OCI-LY3 (cell line): ENCODE results near the gene EPHB1.
"Not testable (repeated sequence)": the region's sequence is repeated elsewhere in the genome, so short reads cannot be mapped to it uniquely, and the experiment has no call there.

Experiments used
- H2AFZ ChIP-seq: fragments of 200-600, 300-600 bp; shearing (Covaris generic); 2 replicates; pipeline ENCODE4 v1.6.0; 2014; ENCODE audit warnings: antibody characterized with exemption, low read depth, low read length
- H3K27ac ChIP-seq: fragments of 200-600, 300-600 bp; sonication (generic); 2 replicates; pipeline ENCODE4 v1.5.1; 2014; ENCODE audit warnings: mild to moderate bottlenecking, low read length, moderate library complexity, mixed read lengths
- H3K27me3 ChIP-seq: fragments of 200-600, 300-600 bp; sonication (generic); 2 replicates; pipeline ENCODE4 v1.6.1; 2014; ENCODE audit warnings: low read depth, low read length, mixed read lengths
- H3K36me3 ChIP-seq: fragments of 200-600, 300-600 bp; sonication (generic); replicated peaks from 2 replicates; pipeline ENCODE3; 2014; ENCODE audit warnings: low read depth, low read length, mixed read lengths
- H3K4me1 ChIP-seq: fragments of 300-600, 200-600 bp; sonication (generic); 2 replicates; pipeline ENCODE4 v1.6.1; 2014; ENCODE audit warnings: low read length, mixed read lengths
- H3K4me2 ChIP-seq: fragments of 200-600, 300-600 bp; sonication (generic); 2 replicates; pipeline ENCODE4 v1.6.1; 2014; ENCODE audit warnings: low read length, mixed read lengths
- H3K4me3 ChIP-seq: fragments of 300-600, 200-600 bp; sonication (generic); 2 replicates; pipeline ENCODE4 v1.5.1; 2014; ENCODE audit warnings: antibody characterized with exemption, mild to moderate bottlenecking, low read length, moderate library complexity
- H3K79me2 ChIP-seq: fragments of 300-600, 200-600 bp; shearing (Covaris generic); 2 replicates; pipeline ENCODE4 v1.6.1; 2014; ENCODE audit warnings: mild to moderate bottlenecking, low read length, mixed read lengths
- H3K9ac ChIP-seq: fragments of 300-600, 200-600 bp; shearing (Covaris generic); 2 replicates; pipeline ENCODE4 v1.6.0; 2014; ENCODE audit warnings: mild to moderate bottlenecking, low read length, moderate library complexity
- H3K9me3 ChIP-seq: fragments of 200-600, 300-600 bp; shearing (Covaris generic); 2 replicates; pipeline ENCODE4 v1.6.1; 2014; ENCODE audit warnings: low read length, mixed read lengths; ENCODE audit not compliant: insufficient read depth
- H4K20me1 ChIP-seq: fragments of 200-600, 300-600 bp; sonication (generic); 2 replicates; pipeline ENCODE4 v1.6.1; 2016; ENCODE audit warnings: low read length, mixed read lengths; ENCODE audit not compliant: insufficient read depth
- EZH2phosphoT487 ChIP-seq: fragments of 200-600 bp; shearing (Covaris generic); IDR thresholded peaks from 2 replicates; pipeline ENCODE4 v1.6.1; 2018; ENCODE audit warnings: antibody characterized with exemption, mixed run types, low read depth
- TF ChIP-seq, protein P1 (sequence below): fragments of 200-600, 300-600 bp; sonication (generic); IDR thresholded peaks from 2 replicates; pipeline ENCODE4 v1.5.1; 2014; ENCODE audit warnings: antibody characterized with exemption, low read length, low read depth

The EPHB1 gene

GRCh38 chr3:135020181-135020580, 225.1 kb downstream of the EPHB1 start:
- H3K4me3 ChIP-seq: no peak overlapping the region
- peaks cover 88% of the 10 kb centered on the region for H4K20me1 ChIP-seq
- H3K9ac ChIP-seq: no peak overlapping the region
- no peak overlapping the region for H3K27ac ChIP-seq
- H3K4me1 ChIP-seq: peaks cover 27% of the 10 kb centered on the region
- no peak overlapping the region for H2AFZ ChIP-seq
- no peaks in the 10 kb centered on the region for H3K27me3 ChIP-seq
- H3K79me2 ChIP-seq: peaks cover 96% of the 10 kb centered on the region
- H3K36me3 ChIP-seq: peaks cover 15% of the 10 kb centered on the region
- no peak overlapping the region for H3K4me2 ChIP-seq
- TF ChIP-seq, protein P1, sequence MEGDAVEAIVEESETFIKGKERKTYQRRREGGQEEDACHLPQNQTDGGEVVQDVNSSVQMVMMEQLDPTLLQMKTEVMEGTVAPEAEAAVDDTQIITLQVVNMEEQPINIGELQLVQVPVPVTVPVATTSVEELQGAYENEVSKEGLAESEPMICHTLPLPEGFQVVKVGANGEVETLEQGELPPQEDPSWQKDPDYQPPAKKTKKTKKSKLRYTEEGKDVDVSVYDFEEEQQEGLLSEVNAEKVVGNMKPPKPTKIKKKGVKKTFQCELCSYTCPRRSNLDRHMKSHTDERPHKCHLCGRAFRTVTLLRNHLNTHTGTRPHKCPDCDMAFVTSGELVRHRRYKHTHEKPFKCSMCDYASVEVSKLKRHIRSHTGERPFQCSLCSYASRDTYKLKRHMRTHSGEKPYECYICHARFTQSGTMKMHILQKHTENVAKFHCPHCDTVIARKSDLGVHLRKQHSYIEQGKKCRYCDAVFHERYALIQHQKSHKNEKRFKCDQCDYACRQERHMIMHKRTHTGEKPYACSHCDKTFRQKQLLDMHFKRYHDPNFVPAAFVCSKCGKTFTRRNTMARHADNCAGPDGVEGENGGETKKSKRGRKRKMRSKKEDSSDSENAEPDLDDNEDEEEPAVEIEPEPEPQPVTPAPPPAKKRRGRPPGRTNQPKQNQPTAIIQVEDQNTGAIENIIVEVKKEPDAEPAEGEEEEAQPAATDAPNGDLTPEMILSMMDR: no peak
- no peak for TF ChIP-seq EZH2phosphoT487
- H3K9me3 ChIP-seq: no peaks in the 10 kb centered on the region

GRCh38 chr3:135023996-135024658, 229.1 kb downstream of the EPHB1 start:
- Histone ChIP-seq H3K4me2 (peak overlapping the region; percentile 54), H4K20me1 (peaks cover 49% of the 10 kb centered on the region), H3K36me3 (no peaks in the 10 kb centered on the region), H3K79me2 (peaks cover 57% of the 10 kb centered on the region), H3K27ac (peak overlapping the region; percentile 69), H2AFZ (no peak overlapping the region), H3K27me3 (no peaks in the 10 kb centered on the region), H3K4me3 (peak overlapping the region; percentile 15; the same call in 1 of the 2 replicates), H3K4me1 (peaks cover 27% of the 10 kb centered on the region), H3K9ac (0 out of 2 replicates have a peak overlapping the region, but pooled peaks have one; percentile 23), H3K9me3 (no peaks in the 10 kb centered on the region)
- TF ChIP-seq EZH2phosphoT487: no peak
- TF ChIP-seq, protein P1: no peak

DNA sequence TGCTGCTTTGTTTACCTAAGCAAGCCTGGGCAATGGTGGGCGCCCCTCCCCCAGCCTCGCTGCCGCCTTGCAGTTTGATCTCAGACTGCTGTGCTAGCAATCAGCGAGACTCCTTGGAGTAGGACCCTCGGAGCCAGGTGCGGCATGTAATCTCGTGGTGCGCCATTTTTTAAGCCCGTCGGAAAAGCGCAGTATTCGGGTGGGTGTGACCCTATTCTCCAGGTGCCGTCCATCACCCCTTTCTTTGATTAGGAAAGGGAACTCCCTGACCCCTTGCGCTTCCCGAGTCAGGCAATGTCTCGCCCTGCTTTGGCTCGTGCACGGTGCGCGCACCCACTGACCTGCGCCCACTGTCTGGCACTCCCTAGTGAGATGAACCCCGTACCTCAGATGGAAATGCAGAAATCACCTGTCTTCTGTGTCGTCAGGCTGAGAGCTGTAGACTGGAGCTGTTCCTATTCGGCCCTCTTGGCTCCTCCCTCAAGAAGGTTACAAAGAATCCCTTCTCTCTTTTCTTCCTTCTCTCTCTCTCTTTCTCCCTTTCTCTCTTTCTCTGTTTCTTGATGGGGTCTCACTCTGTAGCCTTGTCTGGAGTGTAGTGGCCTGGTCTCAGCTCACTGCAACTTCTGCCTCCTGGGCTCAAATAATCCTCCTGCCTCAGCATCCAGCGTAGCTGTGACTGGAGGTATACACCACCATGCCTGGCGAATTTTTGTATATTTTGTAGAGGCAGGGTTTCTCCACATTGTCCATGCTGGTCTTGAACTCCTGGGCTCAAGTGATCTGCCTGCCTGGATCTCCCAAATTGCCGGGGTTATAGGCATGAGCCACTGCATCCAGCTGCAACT, 235.9 kb downstream of the EPHB1 start:
- not testable (repeated sequence) for H2AFZ ChIP-seq, H3K4me2 ChIP-seq, H3K4me3 ChIP-seq, H3K27ac ChIP-seq, H3K9ac ChIP-seq, H3K27me3 ChIP-seq, H3K4me1 ChIP-seq, H3K9me3 ChIP-seq
- Histone ChIP-seq H3K79me2 (peaks cover 53% of the 10 kb centered on the region), H4K20me1 (peaks cover 52% of the 10 kb centered on the region), H3K36me3 (peaks cover 20% of the 10 kb centered on the region)

- Histone ChIP-seq H4K20me1 (peaks cover 76% of the 10 kb centered on the region), H3K27me3 (no peaks in the 10 kb centered on the region), H3K4me1 (no peaks in the 10 kb centered on the region), H3K27ac (no peak overlapping the region), H3K4me3 (no peak overlapping the region), H3K79me2 (peaks cover 77% of the 10 kb centered on the region), H3K36me3 (peaks cover 34% of the 10 kb centered on the region), H3K9me3 (no peaks in the 10 kb centered on the region), H2AFZ (no peak overlapping the region), H3K4me2 (no peak overlapping the region), H3K9ac (no peak overlapping the region)
- TF ChIP-seq EZH2phosphoT487: no peak
- TF ChIP-seq, protein P1: no peak
Observed at GRCh38 chr3:135033737-135034136, 238.7 kb downstream of the EPHB1 start.
